ENCODE data around the gene PRDM16.

GRCh38 chr1:3337798-3338724, 269.1 kb downstream of the PRDM16 start:
- TF ChIP-seq EZH2phosphoT487 (IDR thresholded peaks at IDR 0.05; ENCODE audit: borderline replicate concordance, low read length) (no peak), EZH2 (IDR thresholded peaks at IDR 0.05; ENCODE audit: low read length, unreplicated experiment) (no peak), CTCF (conservative IDR thresholded peaks at IDR 0.05; ENCODE audit: low read depth, low read length) (no peak)
